ENCODE measurements around the gene G6PC3.
"Not testable (repeated sequence)": the region's sequence is repeated elsewhere in the genome, so short reads cannot be mapped to it uniquely, and the experiment has no call there.

Gene G6PC3

GRCh38 chr17:44084921-44085320 lies 14.4 kb downstream of the G6PC3 start:
- no peak for DNase-seq

- DNase-seq, result no peak
These were observed 15.4 kb downstream of the G6PC3 start for GRCh38 chr17:44085908-44086307.

GRCh38 chr17:44086364-44087311 lies 16.1 kb downstream of the G6PC3 start:
- DNase-seq, result peak; percentile 64 to 86

GRCh38 chr17:44087319-44087718 lies 16.8 kb downstream of the G6PC3 start:
- DNase-seq, result no peak

- no peak for DNase-seq
These were observed 17.7 kb downstream of the G6PC3 start for GRCh38 chr17:44088254-44088653.

- DNase-seq, result no peak
These were observed 20.9 kb downstream of the G6PC3 start for GRCh38 chr17:44091200-44091997.

- no peak for DNase-seq
These were observed 21.5 kb downstream of the G6PC3 start for GRCh38 chr17:44092051-44092450.

GRCh38 chr17:44093231-44093900 lies 22.8 kb downstream of the G6PC3 start:
- no peak for DNase-seq

- DNase-seq, result no peak
These were observed 24.3 kb downstream of the G6PC3 start for GRCh38 chr17:44094701-44095387.

- no peak for DNase-seq
These were observed 24.8 kb downstream of the G6PC3 start for GRCh38 chr17:44095388-44095646.

GRCh38 chr17:44095647-44096496 lies 25.3 kb downstream of the G6PC3 start:
- no peak for DNase-seq

GRCh38 chr17:44097110-44097958 lies 26.8 kb downstream of the G6PC3 start:
- DNase-seq, result no peak

GRCh38 chr17:44101858-44102257 lies 31.3 kb downstream of the G6PC3 start:
- not testable (repeated sequence) for DNase-seq

- no peak for DNase-seq
These were observed 32.5 kb downstream of the G6PC3 start for GRCh38 chr17:44102849-44103622.

GRCh38 chr17:44105483-44105882 lies 34.9 kb downstream of the G6PC3 start:
- DNase-seq, result no peak

- DNase-seq, result no peak
These were observed 35.4 kb downstream of the G6PC3 start for GRCh38 chr17:44105941-44106340.

GRCh38 chr17:44106801-44107200 lies 36.3 kb downstream of the G6PC3 start:
- DNase-seq, result no peak

- DNase-seq, result no peak
These were observed 38.1 kb downstream of the G6PC3 start for GRCh38 chr17:44108440-44109311.

- no peak for DNase-seq
These were observed 38.7 kb downstream of the G6PC3 start for GRCh38 chr17:44109312-44109630.

Data from stimulated activated CD4-positive, alpha-beta T cell treated with anti-CD3 and anti-CD28 coated beads, Interleukin-4, amount 100 ng/mL, for 4 hours (primary cell).